Spleen (tissue), 7 donors: Measurements from ENCODE around the gene ARPP19.

Experiments used
- POLR2A ChIP-seq, 3 donors: fragments of 450-650 bp; IDR thresholded peaks; one replicate each; pipeline ENCODE4 v1.5.1; 2017; ENCODE audit warnings: antibody characterized with exemption in 3 of 3, mild to moderate bottlenecking in 1 of 3
- POLR2AphosphoS5 ChIP-seq, 3 donors: sonication (generic); formaldehyde crosslinking; IDR thresholded peaks; one replicate each; pipeline ENCODE4 v1.5.1; 2017; ENCODE audit warnings: antibody characterized with exemption in 3 of 3
- TF ChIP-seq, protein P1 (sequence below), 11 experiments: fragments of 200-600 bp in 7 of 11; fragments of 450-650 bp in 4 of 11; sonication (generic) in 4 of 11; IDR thresholded peaks in 8 of 11; conservative IDR thresholded peaks in 3 of 11; 1 replicate in 7 of 11; 2 replicates in 4 of 11; pipeline versions ENCODE4 v1.4.0 to v1.8.0; 2016 to 2021; ENCODE audit warnings: antibody characterized with exemption in 11 of 11, inconsistent platforms in 4 of 11, mild to moderate bottlenecking in 1 of 11
- donor health status: DM: no; HTN: no; CAD: no; lungs with moderate emphysema.
- donor health status: DM: no; HTN: no; CAD: no.
- donor health status: DM: no; HTN: no; CAD: no.

DNA sequence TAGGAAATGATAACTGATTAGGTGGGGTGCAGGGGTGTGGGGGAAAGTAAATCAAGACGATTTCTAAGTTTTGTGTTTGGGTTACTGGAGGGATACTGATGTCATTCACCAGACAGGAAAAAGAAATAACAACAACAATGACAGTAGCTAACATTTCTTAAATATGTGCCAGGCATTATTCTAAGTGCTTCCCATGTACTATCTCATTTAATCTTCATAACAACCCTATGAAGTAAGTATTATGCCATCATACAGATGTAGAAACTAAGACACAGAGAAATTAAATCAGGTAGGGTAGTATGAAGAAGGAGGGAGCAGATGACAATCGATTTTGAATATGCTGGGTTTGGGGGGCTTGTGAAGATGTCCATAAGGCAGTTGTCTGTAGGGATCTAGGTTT, 53.5 kb downstream of the ARPP19 start:
- TF ChIP-seq, protein P1, sequence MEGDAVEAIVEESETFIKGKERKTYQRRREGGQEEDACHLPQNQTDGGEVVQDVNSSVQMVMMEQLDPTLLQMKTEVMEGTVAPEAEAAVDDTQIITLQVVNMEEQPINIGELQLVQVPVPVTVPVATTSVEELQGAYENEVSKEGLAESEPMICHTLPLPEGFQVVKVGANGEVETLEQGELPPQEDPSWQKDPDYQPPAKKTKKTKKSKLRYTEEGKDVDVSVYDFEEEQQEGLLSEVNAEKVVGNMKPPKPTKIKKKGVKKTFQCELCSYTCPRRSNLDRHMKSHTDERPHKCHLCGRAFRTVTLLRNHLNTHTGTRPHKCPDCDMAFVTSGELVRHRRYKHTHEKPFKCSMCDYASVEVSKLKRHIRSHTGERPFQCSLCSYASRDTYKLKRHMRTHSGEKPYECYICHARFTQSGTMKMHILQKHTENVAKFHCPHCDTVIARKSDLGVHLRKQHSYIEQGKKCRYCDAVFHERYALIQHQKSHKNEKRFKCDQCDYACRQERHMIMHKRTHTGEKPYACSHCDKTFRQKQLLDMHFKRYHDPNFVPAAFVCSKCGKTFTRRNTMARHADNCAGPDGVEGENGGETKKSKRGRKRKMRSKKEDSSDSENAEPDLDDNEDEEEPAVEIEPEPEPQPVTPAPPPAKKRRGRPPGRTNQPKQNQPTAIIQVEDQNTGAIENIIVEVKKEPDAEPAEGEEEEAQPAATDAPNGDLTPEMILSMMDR (IDR thresholded peaks at IDR 0.05 in 8 of 11, conservative IDR thresholded peaks at IDR 0.05 in 3 of 11): no peak
- TF ChIP-seq POLR2A (IDR thresholded peaks at IDR 0.05): no peak
- TF ChIP-seq POLR2AphosphoS5 (IDR thresholded peaks at IDR 0.05): no peak
